ENCODE data around the gene DGAT2L6. TPM values are rescaled to one million over a fixed set of nuclear protein-coding genes. Genes with fewer than 3 reads are reported as not detected.
A peak's percentile ranks its signal among the peaks of the same experiment; 100 is the strongest.

The DGAT2L6 gene
- total RNA-seq, 6 experiments from 2014 or later, result not detected

GRCh38 chrX:70166601-70167590 lies 10.4 kb upstream of the DGAT2L6 start:
- H3K27me3 Mint-ChIP-seq (ENCODE audit: insufficient read depth), result peaks cover 2% of the 10 kb centered on the region; the same call in 1 of the 2 replicates
- H3K27ac Mint-ChIP-seq, result peak overlapping the region; percentile 96
- TF ChIP-seq CTCF (IDR thresholded peaks at IDR 0.05), result no peak
- peak overlapping the region; percentile 73 for H3K4me3 Mint-ChIP-seq
- DNase-seq, result peak; percentile 81
- H3K36me3 Mint-ChIP-seq (ENCODE audit: low read depth), result peaks cover 10% of the 10 kb centered on the region; the same call in 1 of the 2 replicates
- H3K4me1 Mint-ChIP-seq (ENCODE audit: low read depth), result peaks cover 49% of the 10 kb centered on the region
- H3K9me3 Mint-ChIP-seq, result no peaks in the 10 kb centered on the region

- Mint-ChIP-seq H3K27ac (peak overlapping the region; percentile 96), H3K4me1 (ENCODE audit: low read depth) (peaks cover 62% of the 10 kb centered on the region), H3K36me3 (ENCODE audit: low read depth) (peaks cover 13% of the 10 kb centered on the region), H3K27me3 (ENCODE audit: insufficient read depth) (peaks cover 2% of the 10 kb centered on the region; the same call in 1 of the 2 replicates), H3K9me3 (no peaks in the 10 kb centered on the region), H3K4me3 (peak overlapping the region; percentile 59)
- TF ChIP-seq CTCF (IDR thresholded peaks at IDR 0.05), result no peak
- peak; percentile 55 for DNase-seq
Observed at GRCh38 chrX:70168238-70169188, 8.8 kb upstream of the DGAT2L6 start.

- Mint-ChIP-seq H3K27me3 (ENCODE audit: insufficient read depth) (peaks cover 2% of the 10 kb centered on the region; the same call in 1 of the 2 replicates), H3K36me3 (ENCODE audit: low read depth) (peaks cover 17% of the 10 kb centered on the region), H3K27ac (peak overlapping the region; percentile 96), H3K9me3 (no peaks in the 10 kb centered on the region), H3K4me3 (0 out of 2 replicates have a peak overlapping the region, but pooled peaks have one; percentile 59), H3K4me1 (ENCODE audit: low read depth) (peaks cover 70% of the 10 kb centered on the region)
- no peak for TF ChIP-seq CTCF (IDR thresholded peaks at IDR 0.05)
- no peak for DNase-seq
Observed at GRCh38 chrX:70169281-70169680, 8.0 kb upstream of the DGAT2L6 start.

GRCh38 chrX:70171624-70172023 lies 5.7 kb upstream of the DGAT2L6 start:
- H3K9me3 Mint-ChIP-seq, result no peaks in the 10 kb centered on the region
- no peak for DNase-seq
- peaks cover 9% of the 10 kb centered on the region for H3K36me3 Mint-ChIP-seq (ENCODE audit: low read depth)
- peaks cover 70% of the 10 kb centered on the region for H3K4me1 Mint-ChIP-seq (ENCODE audit: low read depth)
- H3K4me3 Mint-ChIP-seq, result no peak overlapping the region
- peaks cover 4% of the 10 kb centered on the region for H3K27me3 Mint-ChIP-seq (ENCODE audit: insufficient read depth)
- TF ChIP-seq CTCF (IDR thresholded peaks at IDR 0.05), result no peak
- H3K27ac Mint-ChIP-seq, result peak overlapping the region; percentile 25; the same call in 1 of the 2 replicates

GRCh38 chrX:70172221-70172620 lies 5.1 kb upstream of the DGAT2L6 start:
- H3K4me1 Mint-ChIP-seq (ENCODE audit: low read depth), result peaks cover 69% of the 10 kb centered on the region
- 0 out of 2 replicates have a peak overlapping the region, but pooled peaks have one; percentile 27 for H3K27ac Mint-ChIP-seq
- H3K27me3 Mint-ChIP-seq (ENCODE audit: insufficient read depth), result peaks cover 2% of the 10 kb centered on the region
- H3K4me3 Mint-ChIP-seq, result no peak overlapping the region
- no peak for DNase-seq
- peaks cover 9% of the 10 kb centered on the region for H3K36me3 Mint-ChIP-seq (ENCODE audit: low read depth)
- no peaks in the 10 kb centered on the region for H3K9me3 Mint-ChIP-seq
- TF ChIP-seq CTCF (IDR thresholded peaks at IDR 0.05), result no peak

Measured in HFFc6 (cell line).